Mesenchymal stem cell (in vitro differentiated cells and primary cell): ENCODE measurements around the gene GPRIN3.

ENCODE experiments used
- DNase-seq: peaks from one replicate; pipeline ENCODE4 v3.0.0-alpha.2; 2013
- H2AFZ ChIP-seq: one replicate; pipeline ENCODE4 v1.6.1; 2013; ENCODE audit warnings: low read depth, mild to moderate bottlenecking, control low read depth, inconsistent platforms, low read length, moderate library complexity
- H2AK5ac ChIP-seq: 2 replicates; pipeline ENCODE4 v1.6.1; 2013; ENCODE audit warnings: low read length, moderate library complexity, mild to moderate bottlenecking, inconsistent platforms; ENCODE audit not compliant: severe bottlenecking
- H2BK120ac ChIP-seq: one replicate; pipeline ENCODE4 v1.6.1; 2013; ENCODE audit warnings: low read depth, mild to moderate bottlenecking, inconsistent platforms, low read length, moderate library complexity
- H2BK12ac ChIP-seq, 2 experiments: one replicate each; pipeline ENCODE4 v1.6.1; 2013; ENCODE audit warnings: inconsistent platforms in 2 of 2, low read length in 2 of 2, mild to moderate bottlenecking in 2 of 2, moderate library complexity in 2 of 2, control low read depth in 1 of 2
- H2BK15ac ChIP-seq: one replicate; pipeline ENCODE4 v1.6.1; 2013; ENCODE audit warnings: mild to moderate bottlenecking, low read depth, inconsistent platforms; ENCODE audit not compliant: poor library complexity, severe bottlenecking
- H2BK5ac ChIP-seq: 2 replicates; pipeline ENCODE4 v1.6.1; 2013; ENCODE audit warnings: low read depth, mild to moderate bottlenecking, low read length, control low read depth, inconsistent platforms; ENCODE audit not compliant: poor library complexity, severe bottlenecking
- H3K14ac ChIP-seq, 2 experiments: one replicate each; pipeline ENCODE4 v1.6.1; 2013; ENCODE audit warnings: inconsistent platforms in 2 of 2, low read length in 2 of 2, control low read depth in 1 of 2, mild to moderate bottlenecking in 1 of 2, moderate library complexity in 1 of 2
- H3K18ac ChIP-seq, 2 experiments: one replicate each; pipeline ENCODE4 v1.6.1; 2013; ENCODE audit warnings: inconsistent platforms in 2 of 2, low read length in 2 of 2, control low read depth in 1 of 2, low read depth in 1 of 2, mild to moderate bottlenecking in 1 of 2
- H3K23ac ChIP-seq, 2 experiments: one replicate each; pipeline ENCODE4 v1.6.1; 2013; ENCODE audit warnings: inconsistent platforms in 2 of 2, low read length in 2 of 2, mild to moderate bottlenecking in 2 of 2, moderate library complexity in 2 of 2, control low read depth in 1 of 2
- H3K27ac ChIP-seq: 2 replicates; pipeline ENCODE4 v1.5.1; 2013; ENCODE audit warnings: mild to moderate bottlenecking, moderate library complexity, low read length, control low read depth, inconsistent platforms; ENCODE audit not compliant: poor library complexity, severe bottlenecking
- H3K27me3 ChIP-seq, 2 experiments: 2 replicates each; pipeline versions ENCODE4 v1.6.1 to v1.7.0; 2013; ENCODE audit warnings: low read length in 2 of 2, mild to moderate bottlenecking in 2 of 2, moderate library complexity in 2 of 2, control low read depth in 1 of 2, inconsistent platforms in 1 of 2; ENCODE audit not compliant: control insufficient read depth in 1 of 2, insufficient read depth in 1 of 2
- H3K36me3 ChIP-seq, 2 experiments: 2 replicates each; pipeline versions ENCODE4 v1.6.1 to v1.7.0; 2013; ENCODE audit warnings: low read length in 2 of 2, control low read depth in 1 of 2, inconsistent platforms in 1 of 2, low read depth in 1 of 2, mild to moderate bottlenecking in 1 of 2; ENCODE audit not compliant: insufficient read depth in 2 of 2, control insufficient read depth in 1 of 2
- H3K4ac ChIP-seq, 2 experiments: one replicate each; pipeline ENCODE4 v1.6.1; 2013; ENCODE audit warnings: inconsistent platforms in 2 of 2, low read length in 2 of 2, mild to moderate bottlenecking in 2 of 2, moderate library complexity in 2 of 2, control low read depth in 1 of 2, low read depth in 1 of 2
- H3K4me1 ChIP-seq: 2 replicates; pipeline ENCODE4 v1.6.1; 2013; ENCODE audit warnings: low read depth, low read length, control low read depth; ENCODE audit not compliant: control insufficient read depth, insufficient read depth
- H3K4me2 ChIP-seq: 2 replicates; pipeline ENCODE4 v1.6.1; 2013; ENCODE audit warnings: low read length, mild to moderate bottlenecking, inconsistent platforms; ENCODE audit not compliant: poor library complexity, severe bottlenecking
- H3K4me3 ChIP-seq, 2 experiments: 2 replicates each; pipeline versions ENCODE4 v1.5.1 to v1.7.0; 2013; ENCODE audit warnings: low read length in 2 of 2, mild to moderate bottlenecking in 2 of 2, control low read depth in 1 of 2, low read depth in 1 of 2; ENCODE audit not compliant: insufficient read depth in 1 of 2
- H3K79me1 ChIP-seq: replicated peaks from 2 replicates; pipeline ENCODE4 v1.6.1; 2013; ENCODE audit warnings: mild to moderate bottlenecking, control low read depth, low read length, inconsistent platforms; ENCODE audit not compliant: poor library complexity, severe bottlenecking
- H3K9ac ChIP-seq: 2 replicates; pipeline ENCODE4 v1.7.0; 2013; ENCODE audit warnings: mild to moderate bottlenecking, low read length, moderate library complexity
- H3K9me3 ChIP-seq: 2 replicates; pipeline ENCODE4 v1.7.0; 2013; ENCODE audit warnings: mild to moderate bottlenecking, low read length; ENCODE audit not compliant: control insufficient read depth
- H4K8ac ChIP-seq: one replicate; pipeline ENCODE4 v1.6.1; 2013; ENCODE audit warnings: inconsistent platforms, mild to moderate bottlenecking, low read length, moderate library complexity
- H4K91ac ChIP-seq: one replicate; pipeline ENCODE4 v1.6.1; 2013; ENCODE audit warnings: mild to moderate bottlenecking, low read length, inconsistent platforms
- WGBS: methylation state at CpG from one replicate; pipeline ENCODE4 v1.1.7; 2013; ENCODE audit warnings: mixed read lengths; 5-methylcytosine and 5-hydroxymethylcytosine counted together

Gene GPRIN3

GRCh38 chr4:89324671-89325070 is 17.1 kb upstream of the GPRIN3 start:
- no peak overlapping the region for H3K4me3 ChIP-seq
- H4K91ac ChIP-seq: no peak overlapping the region
- WGBS: 27% methylated on average over 2 of the region's 2 CpGs
- no peak overlapping the region for H2BK15ac ChIP-seq
- H4K8ac ChIP-seq: no peak overlapping the region
- no peaks in the 10 kb centered on the region for H3K36me3 ChIP-seq
- no peak overlapping the region for H3K18ac ChIP-seq
- no peak overlapping the region for H2BK5ac ChIP-seq
- H3K79me1 ChIP-seq: no peaks in the 10 kb centered on the region
- H2BK12ac ChIP-seq: no peak overlapping the region
- no peak overlapping the region for H2AK5ac ChIP-seq
- no peak overlapping the region for H3K4ac ChIP-seq
- H3K23ac ChIP-seq: no peak overlapping the region
- peaks cover 4% of the 10 kb centered on the region for H3K9me3 ChIP-seq
- H3K4me1 ChIP-seq: no peaks in the 10 kb centered on the region
- H3K27ac ChIP-seq: no peak overlapping the region
- H3K14ac ChIP-seq: no peak overlapping the region
- no peak overlapping the region for H2BK120ac ChIP-seq
- no peaks in the 10 kb centered on the region for H3K27me3 ChIP-seq
- H3K4me2 ChIP-seq: no peak overlapping the region
- peak; percentile 72 for DNase-seq
- H3K9ac ChIP-seq: no peak overlapping the region
- H2AFZ ChIP-seq: peak overlapping the region; percentile 61

- Histone ChIP-seq H3K36me3 (no peaks in the 10 kb centered on the region), H3K27ac (no peak overlapping the region), H2AFZ (no peak overlapping the region), H3K23ac (no peak overlapping the region), H2BK5ac (no peak overlapping the region), H3K18ac (no peak overlapping the region), H2BK120ac (no peak overlapping the region), H3K14ac (no peak overlapping the region), H3K79me1 (no peaks in the 10 kb centered on the region), H3K4me1 (no peaks in the 10 kb centered on the region), H2BK12ac (no peak overlapping the region), H3K9ac (no peak overlapping the region), H2AK5ac (no peak overlapping the region), H3K4me2 (no peak overlapping the region), H4K8ac (no peak overlapping the region), H3K27me3 (no peaks in the 10 kb centered on the region), H4K91ac (no peak overlapping the region), H3K9me3 (no peaks in the 10 kb centered on the region), H2BK15ac (no peak overlapping the region), H3K4me3 (no peak overlapping the region), H3K4ac (no peak overlapping the region)
- DNase-seq: no peak
Measured at GRCh38 chr4:89322671-89323070, 15.1 kb upstream of the GPRIN3 start.

GRCh38 chr4:89319756-89320155 is 12.2 kb upstream of the GPRIN3 start:
- Histone ChIP-seq H2BK15ac (no peak overlapping the region), H3K14ac (no peak overlapping the region), H3K4me1 (no peaks in the 10 kb centered on the region), H3K9ac (no peak overlapping the region), H3K4ac (no peak overlapping the region), H2BK120ac (no peak overlapping the region), H3K4me2 (no peak overlapping the region), H3K4me3 (no peak overlapping the region), H2BK5ac (no peak overlapping the region), H4K8ac (no peak overlapping the region), H3K9me3 (no peaks in the 10 kb centered on the region), H3K23ac (no peak overlapping the region), H2AFZ (no peak overlapping the region), H3K27ac (no peak overlapping the region), H3K18ac (no peak overlapping the region), H3K27me3 (no peaks in the 10 kb centered on the region), H2BK12ac (no peak overlapping the region), H4K91ac (no peak overlapping the region), H2AK5ac (no peak overlapping the region), H3K36me3 (no peaks in the 10 kb centered on the region), H3K79me1 (no peaks in the 10 kb centered on the region)
- WGBS: 96% methylated on average over 2 of the region's 2 CpGs
- DNase-seq: no peak

- H3K9me3 ChIP-seq: no peaks in the 10 kb centered on the region
- H3K14ac ChIP-seq: no peak overlapping the region
- H3K23ac ChIP-seq: no peak overlapping the region
- H2BK5ac ChIP-seq: no peak overlapping the region
- no peak overlapping the region for H2BK15ac ChIP-seq
- H4K8ac ChIP-seq: no peak overlapping the region
- H3K18ac ChIP-seq: no peak overlapping the region
- H3K4me3 ChIP-seq: no peak overlapping the region
- H2BK120ac ChIP-seq: no peak overlapping the region
- no peak overlapping the region for H3K27ac ChIP-seq
- H2AK5ac ChIP-seq: no peak overlapping the region
- no peak overlapping the region for H3K4ac ChIP-seq
- H3K4me1 ChIP-seq: no peaks in the 10 kb centered on the region
- H3K79me1 ChIP-seq: no peaks in the 10 kb centered on the region
- no peak overlapping the region for H3K4me2 ChIP-seq
- H2AFZ ChIP-seq: no peak overlapping the region
- no peaks in the 10 kb centered on the region for H3K36me3 ChIP-seq
- WGBS: 3% methylated on average over 1 of the region's 3 CpGs
- peak; percentile 73 for DNase-seq
- no peak overlapping the region for H3K9ac ChIP-seq
- H4K91ac ChIP-seq: no peak overlapping the region
- H2BK12ac ChIP-seq: no peak overlapping the region
- H3K27me3 ChIP-seq: no peaks in the 10 kb centered on the region
Measured at GRCh38 chr4:89316931-89317366, 9.3 kb upstream of the GPRIN3 start.
